ENCODE data around the gene GAREM1.

- TF ChIP-seq, protein P1, sequence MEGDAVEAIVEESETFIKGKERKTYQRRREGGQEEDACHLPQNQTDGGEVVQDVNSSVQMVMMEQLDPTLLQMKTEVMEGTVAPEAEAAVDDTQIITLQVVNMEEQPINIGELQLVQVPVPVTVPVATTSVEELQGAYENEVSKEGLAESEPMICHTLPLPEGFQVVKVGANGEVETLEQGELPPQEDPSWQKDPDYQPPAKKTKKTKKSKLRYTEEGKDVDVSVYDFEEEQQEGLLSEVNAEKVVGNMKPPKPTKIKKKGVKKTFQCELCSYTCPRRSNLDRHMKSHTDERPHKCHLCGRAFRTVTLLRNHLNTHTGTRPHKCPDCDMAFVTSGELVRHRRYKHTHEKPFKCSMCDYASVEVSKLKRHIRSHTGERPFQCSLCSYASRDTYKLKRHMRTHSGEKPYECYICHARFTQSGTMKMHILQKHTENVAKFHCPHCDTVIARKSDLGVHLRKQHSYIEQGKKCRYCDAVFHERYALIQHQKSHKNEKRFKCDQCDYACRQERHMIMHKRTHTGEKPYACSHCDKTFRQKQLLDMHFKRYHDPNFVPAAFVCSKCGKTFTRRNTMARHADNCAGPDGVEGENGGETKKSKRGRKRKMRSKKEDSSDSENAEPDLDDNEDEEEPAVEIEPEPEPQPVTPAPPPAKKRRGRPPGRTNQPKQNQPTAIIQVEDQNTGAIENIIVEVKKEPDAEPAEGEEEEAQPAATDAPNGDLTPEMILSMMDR (IDR thresholded peaks at IDR 0.05; ENCODE audit: low read depth, low read length, missing input control): no peak
- TF ChIP-seq REST (IDR thresholded peaks at IDR 0.05): no peak
- no peak for TF ChIP-seq YY1 (IDR thresholded peaks at IDR 0.05)
These were observed 148.9 kb downstream of the GAREM1 start for GRCh38 chr18:32321826-32322225.
